Measurements from ENCODE around the gene HEXB.

The HEXB gene

GRCh38 chr5:74761241-74761640, 76.2 kb downstream of the HEXB start:
- DNase-seq: no peak

- peak; percentile 36 for DNase-seq
Observed at GRCh38 chr5:74762599-74762998, 77.6 kb downstream of the HEXB start.

GRCh38 chr5:74763504-74763903, 78.5 kb downstream of the HEXB start:
- no peak for DNase-seq

GRCh38 chr5:74765201-74765600, 80.2 kb downstream of the HEXB start:
- DNase-seq: no peak

DNA sequence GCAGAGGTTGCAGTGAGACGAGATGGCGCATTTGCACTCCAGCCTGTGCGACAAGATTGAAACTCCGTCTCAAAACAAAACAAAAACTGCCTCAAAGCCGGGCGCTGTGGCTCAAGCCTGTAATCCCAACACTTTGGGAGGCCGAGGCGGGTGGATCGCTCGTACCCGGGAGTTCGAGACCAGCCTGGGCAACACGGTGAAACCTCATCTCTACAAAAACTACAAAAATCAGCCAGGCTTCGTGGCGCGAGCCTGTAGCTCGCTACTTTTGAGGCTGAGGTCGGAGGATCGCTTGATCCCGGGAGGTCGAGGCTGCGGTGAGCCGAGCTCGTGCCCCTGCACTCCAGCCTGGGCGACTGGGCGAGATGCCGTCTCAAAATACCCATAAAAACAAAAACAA, 80.9 kb downstream of the HEXB start:
- no peak for DNase-seq

DNA sequence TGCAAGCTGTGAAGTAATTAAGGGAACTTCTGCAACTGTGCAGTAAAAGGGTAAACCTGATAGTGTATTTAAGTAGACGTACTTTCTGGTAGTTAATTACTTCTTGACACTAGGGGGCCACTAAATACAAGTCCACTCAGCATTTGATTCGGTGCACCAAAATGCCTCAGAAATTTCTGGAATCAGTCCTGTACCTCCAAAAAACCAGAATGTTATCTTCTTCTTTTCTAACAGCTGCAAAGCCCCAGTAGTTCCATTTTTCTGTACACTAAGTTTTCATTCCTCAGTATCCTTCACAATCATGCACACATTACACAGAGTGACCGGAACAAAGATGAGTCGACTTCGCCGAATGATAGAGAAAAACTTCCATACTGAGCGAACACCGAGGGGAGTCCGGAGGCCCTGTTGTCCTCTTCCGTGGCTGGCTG, 81.4 kb downstream of the HEXB start:
- DNase-seq: no peak

GRCh38 chr5:74766849-74767578, 82.0 kb downstream of the HEXB start, which contains the start of the genes GFM2 and NSA2:
TSS of gene GFM2 (minus strand) at chr5:74767117. CDS start at chr5:74763742, 3,375 bp downstream.
TSS of gene NSA2 (plus strand) at chr5:74767249. CDS start at chr5:74767361, 112 bp downstream.
- peak; percentile 93 for DNase-seq

- DNase-seq: peak; percentile 13
Observed at GRCh38 chr5:74767579-74767913, 82.5 kb downstream of the HEXB start.
